ENCODE data around the gene CMC2.

DNA sequence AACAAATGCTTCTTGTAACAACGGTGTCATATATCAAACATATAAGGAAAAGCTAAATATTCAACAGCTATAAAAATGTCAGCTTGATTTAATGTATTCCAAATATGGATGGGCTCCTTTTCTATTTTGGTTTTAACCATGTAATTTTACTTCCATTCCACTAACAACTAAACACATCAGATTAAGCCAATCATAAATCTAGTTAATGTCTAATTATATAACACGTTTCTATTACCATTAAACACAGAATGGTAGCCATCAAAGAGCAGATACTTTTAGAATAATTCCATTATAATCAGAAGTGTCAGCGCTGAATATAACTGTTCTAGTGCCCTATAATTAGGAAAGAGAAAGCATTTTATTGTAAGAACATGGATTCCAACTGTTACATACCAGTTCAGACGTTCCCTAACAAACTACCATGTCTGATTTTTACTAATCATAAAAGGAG, 10.0 kb downstream of the CMC2 start:
- TF ChIP-seq HCFC1 (IDR thresholded peaks at IDR 0.05; ENCODE audit: low read depth, low read length) = no peak
- TF ChIP-seq SMC3 (conservative IDR thresholded peaks at IDR 0.05; ENCODE audit: insufficient read depth, low read depth, low read length) = no peak
- no peak for TF ChIP-seq PHTF2 (CRISPR knock-in tag; IDR thresholded peaks at IDR 0.05)
